Measurements from ENCODE around the gene ARHGAP29. TPM values are rescaled to one million over a fixed set of nuclear protein-coding genes. Genes with fewer than 3 reads are reported as not detected.

Gene ARHGAP29
- total RNA-seq, 1 experiment from 2014 or later = 55.9 TPM

GRCh38 chr1:94265011-94265422 is 27.6 kb upstream of the ARHGAP29 start:
- DNase-seq (ENCODE audit: low read depth) = peak; percentile 54

DNA sequence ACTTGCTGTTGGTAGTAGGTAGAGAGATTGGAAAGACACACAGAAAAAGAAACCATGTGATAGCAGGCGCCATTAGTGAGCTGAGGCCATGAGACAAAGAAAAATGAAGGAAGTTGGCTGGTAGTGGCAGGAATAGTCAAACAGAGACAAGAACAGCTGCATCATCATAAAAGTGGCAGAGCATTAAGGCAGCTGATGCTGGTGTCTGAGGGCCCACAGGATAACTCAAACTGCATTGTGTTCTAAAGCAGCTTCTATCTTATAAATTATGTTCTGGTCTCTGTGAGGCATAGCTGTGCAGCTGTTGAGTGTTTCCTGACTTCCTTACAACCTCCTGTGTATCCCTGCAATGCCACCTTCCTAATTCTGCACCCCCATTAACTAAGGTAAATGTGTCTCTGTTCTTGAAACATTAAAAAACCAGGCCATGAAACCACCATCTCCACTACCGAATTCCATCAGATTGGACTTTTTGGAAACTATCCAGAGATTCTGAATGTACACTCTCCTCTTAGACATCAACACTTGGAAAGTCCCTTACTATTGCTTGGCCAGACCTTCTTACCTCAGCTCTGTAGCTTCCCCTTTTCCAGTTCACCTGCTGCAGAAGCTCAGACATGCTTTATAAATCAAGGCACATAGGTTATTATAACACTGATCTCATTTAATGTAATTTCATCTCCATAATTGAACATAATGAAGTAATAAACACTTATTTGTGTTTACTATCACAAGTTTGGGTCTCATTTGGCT is 23.4 kb upstream of the ARHGAP29 start:
- DNase-seq (ENCODE audit: low read depth) = no peak

DNA sequence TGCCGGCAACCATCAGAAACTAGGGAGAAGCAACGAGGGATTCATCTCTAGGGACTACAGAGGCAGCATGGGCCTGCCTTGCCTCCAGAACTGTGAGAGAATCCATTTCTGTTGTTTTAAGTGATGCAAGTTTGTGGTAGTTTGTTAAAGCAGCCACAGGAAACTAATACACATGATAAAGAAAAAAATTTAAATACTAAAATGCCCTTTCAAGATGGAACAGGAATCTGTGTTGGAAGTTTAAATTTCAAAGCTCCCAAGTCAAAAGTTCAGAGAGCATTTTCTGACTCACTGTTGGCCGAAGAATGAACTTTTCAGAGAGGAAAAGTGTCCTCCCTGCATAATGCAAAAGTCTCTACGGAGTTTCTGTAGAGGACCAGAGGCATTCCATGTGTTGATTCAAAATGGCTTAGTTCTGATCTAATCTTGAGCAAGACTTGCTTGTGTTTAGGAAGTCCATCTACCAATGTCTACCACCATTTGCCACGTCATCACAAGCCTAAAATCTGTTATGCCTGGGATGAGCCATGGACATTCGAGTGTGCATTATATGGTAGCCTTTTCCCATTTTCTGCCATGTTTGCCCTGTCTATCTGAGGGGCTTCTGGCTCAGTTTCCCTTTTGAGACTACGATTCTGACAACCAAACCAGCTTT is 22.4 kb upstream of the ARHGAP29 start:
- peak; percentile 80 for DNase-seq (ENCODE audit: low read depth)

- peak; percentile 98 for DNase-seq (ENCODE audit: low read depth)
Observed at GRCh38 chr1:94258873-94259331, 21.5 kb upstream of the ARHGAP29 start.

DNA sequence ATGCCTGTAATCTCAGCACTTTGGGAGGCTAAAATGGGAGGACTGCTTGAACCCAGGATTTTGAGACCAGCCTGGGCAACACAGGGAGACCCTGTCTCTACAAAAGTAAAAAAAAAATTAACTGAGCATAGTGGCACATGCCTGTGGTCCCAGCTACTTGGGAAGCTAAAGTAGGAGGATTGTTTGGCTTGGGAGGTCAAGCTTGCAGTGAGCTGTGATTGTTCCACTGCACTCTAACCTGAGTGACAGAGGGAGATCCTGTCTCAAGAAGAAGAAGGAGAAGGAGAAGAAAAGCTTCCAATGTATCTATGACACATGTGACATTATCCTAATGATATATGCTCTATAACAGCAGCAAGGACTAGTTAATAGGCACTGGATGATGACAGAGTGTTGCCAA is 20.1 kb upstream of the ARHGAP29 start:
- no peak for DNase-seq (ENCODE audit: low read depth)

- peak; percentile 65 for DNase-seq (ENCODE audit: low read depth)
Observed at GRCh38 chr1:94255476-94255875, 18.1 kb upstream of the ARHGAP29 start.

GRCh38 chr1:94254073-94254810 is 16.9 kb upstream of the ARHGAP29 start:
- DNase-seq (ENCODE audit: low read depth) = peak; percentile 64

GRCh38 chr1:94253456-94254017 is 16.2 kb upstream of the ARHGAP29 start:
- DNase-seq (ENCODE audit: low read depth) = no peak

GRCh38 chr1:94250341-94250740 is 13.0 kb upstream of the ARHGAP29 start:
- no peak for DNase-seq (ENCODE audit: low read depth)

DNA sequence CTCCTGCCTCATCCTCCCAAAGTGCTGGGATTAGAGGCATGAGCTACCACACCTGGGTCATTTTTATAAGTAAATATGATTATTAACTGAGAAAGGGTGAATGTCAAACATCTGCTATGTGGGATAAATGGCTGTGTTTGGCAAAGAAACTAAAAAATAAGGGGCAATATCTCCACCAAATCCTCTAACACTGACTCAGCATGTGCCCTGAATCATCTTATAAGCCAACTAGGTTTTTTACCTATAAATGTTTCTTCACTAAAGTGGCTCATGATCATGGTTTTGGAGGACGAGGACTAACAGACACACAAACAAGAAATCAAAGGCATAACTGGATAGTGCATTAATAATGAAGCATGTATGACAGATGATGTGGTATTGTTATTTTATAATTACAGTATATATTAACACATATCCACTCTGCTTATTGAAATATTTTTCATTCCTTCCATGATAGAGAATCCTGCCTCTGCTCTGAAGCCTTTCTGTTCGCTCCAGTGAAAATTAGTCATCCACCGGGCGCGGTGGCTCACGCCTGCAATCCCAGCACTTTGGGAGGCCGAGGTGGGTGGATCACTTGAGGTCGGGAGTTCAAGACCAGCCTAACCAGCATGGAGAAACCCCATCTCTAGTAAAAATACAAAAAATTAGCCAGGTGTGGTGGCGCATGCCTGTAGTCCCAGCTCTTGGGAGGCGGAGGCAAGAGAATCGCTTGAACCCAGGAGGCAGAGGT is 11.7 kb upstream of the ARHGAP29 start:
- DNase-seq (ENCODE audit: low read depth) = peak; percentile 64

- DNase-seq (ENCODE audit: low read depth) = peak; percentile 79
Observed at GRCh38 chr1:94247138-94248094, 10.0 kb upstream of the ARHGAP29 start.

GRCh38 chr1:94246692-94247137 is 9.3 kb upstream of the ARHGAP29 start:
- peak; percentile 55 for DNase-seq (ENCODE audit: low read depth)

DNA sequence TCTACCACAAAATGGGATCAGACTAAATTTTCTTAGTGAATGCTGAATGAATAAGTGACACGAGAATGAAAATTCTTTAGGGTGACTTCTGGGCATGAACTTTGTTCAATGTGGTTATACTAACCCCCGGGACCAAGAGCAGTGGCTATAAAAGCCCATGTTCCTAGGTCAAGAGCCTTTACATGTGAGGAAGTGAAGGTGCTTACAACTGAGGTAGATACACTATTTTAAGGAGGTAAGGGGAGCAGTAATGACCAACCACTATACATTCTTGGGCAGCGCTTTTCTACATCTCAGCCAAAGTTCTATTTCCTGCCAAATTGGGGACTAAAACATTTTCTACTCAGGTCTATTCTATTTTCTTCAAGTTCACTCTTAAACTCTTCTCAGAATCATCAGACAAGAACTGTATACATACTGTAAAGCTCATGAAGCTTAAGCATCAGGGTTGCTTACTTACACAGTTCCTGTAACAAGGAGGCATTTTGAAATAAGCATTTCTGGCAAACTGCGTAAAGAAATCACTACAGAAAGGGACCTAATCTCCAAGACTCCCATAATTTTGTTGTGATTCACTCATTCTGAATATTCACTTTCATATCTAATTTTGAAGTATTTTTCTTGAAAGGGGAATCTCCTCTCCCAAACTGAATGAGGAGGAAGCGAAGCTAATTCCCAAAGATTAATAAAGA is 8.5 kb upstream of the ARHGAP29 start:
- peak; percentile 37 for DNase-seq (ENCODE audit: low read depth)

- DNase-seq (ENCODE audit: low read depth) = no peak
Observed at GRCh38 chr1:94244816-94245215, 7.4 kb upstream of the ARHGAP29 start.

- no peak for DNase-seq (ENCODE audit: low read depth)
Observed at GRCh38 chr1:94243665-94244064, 6.3 kb upstream of the ARHGAP29 start.

- no peak for DNase-seq (ENCODE audit: low read depth)
Observed at GRCh38 chr1:94240822-94241221, 3.4 kb upstream of the ARHGAP29 start.

DNA sequence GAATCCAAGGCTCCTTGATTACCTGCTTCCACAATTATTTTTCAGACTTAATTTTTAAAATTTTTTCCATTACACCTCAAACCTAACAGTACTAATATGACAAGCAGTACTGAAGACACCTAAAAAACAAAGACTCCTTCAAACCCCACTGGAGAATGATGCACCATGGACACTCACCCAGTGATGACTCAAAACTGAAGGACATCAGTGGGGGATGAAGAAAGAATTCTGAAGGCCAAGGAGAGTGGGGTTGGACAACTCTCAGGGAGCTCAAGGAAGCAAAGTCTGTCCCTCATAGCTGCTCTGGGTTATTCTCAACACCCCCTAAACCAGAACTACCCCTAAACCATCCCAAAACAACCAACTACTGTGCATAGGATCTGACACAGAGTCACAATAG is 2.4 kb upstream of the ARHGAP29 start:
- DNase-seq (ENCODE audit: low read depth) = peak; percentile 71

- DNase-seq (ENCODE audit: low read depth) = no peak
Observed at GRCh38 chr1:94239051-94239450, 1.7 kb upstream of the ARHGAP29 start.

- DNase-seq (ENCODE audit: low read depth) = peak; percentile 69
Observed at GRCh38 chr1:94236630-94237290, 624 bp downstream of the ARHGAP29 start.
